ENCODE measurements around the gene RASL10A.

The RASL10A gene

DNA sequence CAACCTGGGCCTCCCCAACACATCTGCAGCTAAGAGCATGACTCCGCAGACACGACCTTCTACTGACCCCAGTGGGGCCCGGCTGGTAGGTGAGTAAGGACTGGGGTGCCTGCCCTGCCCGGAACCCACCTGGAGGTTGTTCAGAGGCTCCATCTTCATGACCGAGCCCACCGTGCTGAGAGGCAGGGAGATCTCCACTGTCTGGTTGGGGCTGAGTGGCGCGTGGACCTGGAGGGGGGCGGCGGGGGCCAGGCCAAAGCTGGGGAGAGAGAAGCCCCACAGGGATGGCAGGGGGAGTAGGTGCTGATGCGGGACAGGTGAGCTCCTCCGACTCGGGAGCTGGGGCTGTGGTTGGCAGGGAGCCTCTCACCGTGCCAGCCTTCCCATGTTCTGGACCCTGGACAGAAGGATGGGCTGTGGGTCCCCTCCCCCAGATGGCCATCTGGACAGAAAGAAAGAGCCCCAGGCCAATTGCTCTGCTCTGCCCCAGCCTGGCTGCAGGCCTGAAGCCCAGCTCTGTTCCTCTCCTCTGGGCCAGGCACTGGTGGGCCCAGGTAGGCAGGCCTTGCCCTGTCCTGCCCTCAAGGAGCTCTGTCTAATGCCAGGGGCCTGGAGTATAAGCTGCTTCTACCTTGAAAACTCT is 16.3 kb upstream of the RASL10A start:
- Mint-ChIP-seq H3K36me3 (ENCODE audit: low read depth) (peaks cover 21% of the 10 kb centered on the region), H3K27me3 (no peaks in the 10 kb centered on the region), H3K27ac (no peak overlapping the region), H3K9me3 (no peaks in the 10 kb centered on the region), H3K4me1 (ENCODE audit: low read depth) (no peaks in the 10 kb centered on the region), H3K4me3 (no peak overlapping the region)

DNA sequence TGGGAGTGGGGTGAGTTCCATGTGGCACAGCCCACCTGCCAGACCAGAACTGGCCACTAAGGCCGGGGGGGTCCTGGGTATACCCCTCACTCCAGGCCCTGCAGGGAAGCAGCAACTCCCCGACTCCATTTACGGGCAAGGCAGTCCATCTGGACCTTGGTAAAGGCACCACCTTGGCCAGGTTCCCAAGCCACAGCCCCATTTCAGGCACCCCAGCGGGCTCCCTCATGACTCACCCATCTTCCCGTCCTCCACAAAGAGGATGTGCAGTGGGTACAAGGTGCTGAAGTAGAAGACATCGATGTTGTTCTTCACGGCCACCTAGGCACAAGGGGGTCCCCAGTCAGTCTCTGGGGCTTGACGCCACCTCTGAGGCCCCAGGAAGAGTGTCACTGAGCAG is 15.7 kb upstream of the RASL10A start:
- Mint-ChIP-seq H3K9me3 (no peaks in the 10 kb centered on the region), H3K27me3 (no peaks in the 10 kb centered on the region), H3K27ac (no peak overlapping the region), H3K4me1 (ENCODE audit: low read depth) (no peaks in the 10 kb centered on the region), H3K36me3 (ENCODE audit: low read depth) (peaks cover 22% of the 10 kb centered on the region), H3K4me3 (no peak overlapping the region)

DNA sequence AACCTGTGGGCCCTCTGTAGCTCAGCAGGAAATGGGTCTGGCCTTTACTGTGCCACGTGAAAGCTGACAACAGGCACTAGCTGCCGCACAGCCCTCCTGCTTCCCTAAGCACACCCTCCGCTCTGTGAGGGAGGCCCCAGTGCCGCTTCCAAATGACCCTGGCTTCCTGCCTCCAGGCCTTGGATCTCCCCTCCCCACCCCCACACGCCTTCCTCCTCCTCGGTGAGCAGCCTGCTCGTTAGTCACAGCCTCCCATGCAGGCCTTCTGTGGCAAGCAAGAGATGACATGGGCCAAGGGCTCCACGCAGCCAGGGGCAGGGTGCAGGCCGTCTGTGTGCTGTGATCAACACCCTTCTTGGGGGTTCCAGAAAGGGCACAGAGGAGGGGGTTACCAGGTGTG is 15.3 kb upstream of the RASL10A start:
- Mint-ChIP-seq H3K9me3 (no peaks in the 10 kb centered on the region), H3K4me3 (no peak overlapping the region), H3K27ac (no peak overlapping the region), H3K4me1 (ENCODE audit: low read depth) (no peaks in the 10 kb centered on the region), H3K27me3 (no peaks in the 10 kb centered on the region), H3K36me3 (ENCODE audit: low read depth) (peaks cover 17% of the 10 kb centered on the region)

DNA sequence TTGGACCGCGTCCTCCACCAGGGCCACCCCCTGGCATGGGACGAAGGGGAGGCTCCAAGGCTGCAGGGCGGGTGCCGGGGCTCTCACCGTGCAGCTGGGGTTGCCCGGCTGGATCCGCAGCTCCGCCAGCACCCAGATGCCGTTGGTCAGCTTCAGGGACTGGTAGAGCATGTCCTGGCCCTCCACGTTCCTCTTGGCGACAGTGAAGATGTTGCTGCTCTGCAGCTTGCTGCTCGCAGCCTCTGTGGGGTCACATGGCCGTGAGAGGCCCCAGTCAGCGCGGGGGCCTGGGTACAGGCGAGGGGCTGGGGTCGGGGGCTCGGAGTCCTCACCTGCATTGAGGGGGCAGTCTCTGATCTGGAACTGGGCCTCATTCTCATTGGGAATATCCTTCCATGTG is 14.8 kb upstream of the RASL10A start:
- no peaks in the 10 kb centered on the region for H3K27me3 Mint-ChIP-seq
- H3K9me3 Mint-ChIP-seq = no peaks in the 10 kb centered on the region
- no peak overlapping the region for H3K27ac Mint-ChIP-seq
- peaks cover 13% of the 10 kb centered on the region for H3K36me3 Mint-ChIP-seq (ENCODE audit: low read depth)
- H3K4me1 Mint-ChIP-seq (ENCODE audit: low read depth) = no peaks in the 10 kb centered on the region
- H3K4me3 Mint-ChIP-seq = no peak overlapping the region

DNA sequence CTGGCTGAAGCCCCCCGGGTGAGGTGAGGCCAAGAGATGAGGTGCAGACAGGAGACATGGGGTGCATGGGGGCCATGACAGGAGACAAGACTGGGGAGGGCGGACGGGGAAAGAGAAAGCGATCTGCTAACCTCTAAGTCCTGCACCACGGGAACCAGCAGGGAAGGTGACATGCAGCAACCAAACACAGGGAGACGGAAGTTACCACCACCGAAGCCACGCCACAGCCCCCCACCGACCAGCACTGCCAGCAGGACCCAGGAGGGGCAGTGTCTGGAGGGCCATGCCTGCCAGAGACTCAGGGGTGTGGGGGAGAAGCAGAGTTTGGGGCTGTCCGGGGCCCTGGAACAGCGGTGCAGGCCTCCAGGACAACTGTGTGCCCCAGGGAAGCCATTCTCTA is 14.1 kb upstream of the RASL10A start:
- Mint-ChIP-seq H3K36me3 (ENCODE audit: low read depth) (peaks cover 12% of the 10 kb centered on the region), H3K27me3 (no peaks in the 10 kb centered on the region), H3K27ac (no peak overlapping the region), H3K9me3 (no peaks in the 10 kb centered on the region), H3K4me3 (no peak overlapping the region), H3K4me1 (ENCODE audit: low read depth) (no peaks in the 10 kb centered on the region)

DNA sequence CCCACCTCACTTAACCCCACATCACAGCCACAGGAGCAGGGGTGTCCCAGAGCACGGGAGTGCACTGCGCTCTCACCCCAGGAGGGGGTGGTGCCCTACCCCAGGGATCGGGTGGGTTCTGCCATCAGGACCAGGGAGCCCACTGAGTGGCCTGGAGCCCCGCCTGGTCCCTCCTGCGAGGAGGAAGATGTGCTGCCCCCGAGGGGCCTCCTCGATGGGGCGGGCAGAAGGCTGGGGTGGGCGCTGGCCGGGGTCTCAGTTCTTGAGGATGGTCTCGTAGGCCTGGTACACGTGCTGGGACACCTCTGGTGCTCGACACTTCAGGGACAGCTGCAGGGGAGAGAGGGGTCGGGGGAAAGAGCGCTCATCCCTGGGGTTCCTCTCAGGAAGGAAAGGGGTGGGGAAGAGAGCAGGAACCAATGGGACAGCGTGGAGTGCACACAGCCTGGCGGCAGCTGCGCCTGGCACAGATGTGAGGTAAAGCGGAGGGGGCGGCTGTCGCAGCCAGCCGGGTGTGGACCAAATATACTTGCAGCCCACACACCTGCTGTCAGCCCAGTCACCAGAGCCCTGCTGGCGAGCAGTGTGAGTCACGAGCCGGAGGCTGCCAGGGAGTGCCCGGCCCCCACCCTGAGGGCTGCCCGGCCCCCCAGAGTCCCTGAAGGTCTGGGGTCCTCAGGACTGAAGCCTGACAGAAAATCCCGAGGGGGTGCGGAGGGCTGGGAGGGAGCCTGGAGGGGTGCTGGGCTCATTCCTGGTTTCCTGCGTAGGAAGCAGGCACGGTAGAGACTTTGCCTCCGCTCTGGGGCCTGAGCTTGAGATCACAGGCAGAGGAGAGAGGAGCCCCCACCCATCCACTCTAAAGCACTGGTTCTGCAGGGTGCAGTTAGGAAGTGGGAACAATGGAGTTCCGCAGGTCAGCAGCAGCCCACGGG is 13.3 kb upstream of the RASL10A start:
- no peak overlapping the region for H3K27ac Mint-ChIP-seq
- no peaks in the 10 kb centered on the region for H3K4me1 Mint-ChIP-seq (ENCODE audit: low read depth)
- H3K4me3 Mint-ChIP-seq = no peak overlapping the region
- H3K9me3 Mint-ChIP-seq = no peaks in the 10 kb centered on the region
- peaks cover 9% of the 10 kb centered on the region for H3K36me3 Mint-ChIP-seq (ENCODE audit: low read depth)
- H3K27me3 Mint-ChIP-seq = no peaks in the 10 kb centered on the region

DNA sequence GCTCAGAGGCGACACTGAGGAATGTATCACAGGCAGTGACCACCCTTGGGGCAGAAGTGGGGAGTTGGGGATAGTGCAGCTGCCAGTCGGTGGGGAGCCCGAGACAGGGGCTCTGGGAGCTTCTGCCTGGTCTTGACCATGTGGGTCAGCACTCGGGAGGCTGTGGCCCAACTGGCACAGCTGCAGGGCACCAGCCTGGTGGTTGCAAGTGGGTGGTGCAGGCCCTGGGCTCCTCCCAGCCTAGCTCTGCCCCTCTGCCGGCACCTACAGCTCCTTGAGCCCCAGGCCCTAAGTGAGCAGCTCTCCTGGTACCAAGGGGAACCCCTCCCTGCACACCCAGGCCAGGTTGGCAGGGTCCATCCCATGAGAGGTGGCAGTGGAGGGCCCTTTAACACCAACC is 12.6 kb upstream of the RASL10A start:
- peaks cover 9% of the 10 kb centered on the region for H3K36me3 Mint-ChIP-seq (ENCODE audit: low read depth)
- H3K27ac Mint-ChIP-seq = no peak overlapping the region

DNA sequence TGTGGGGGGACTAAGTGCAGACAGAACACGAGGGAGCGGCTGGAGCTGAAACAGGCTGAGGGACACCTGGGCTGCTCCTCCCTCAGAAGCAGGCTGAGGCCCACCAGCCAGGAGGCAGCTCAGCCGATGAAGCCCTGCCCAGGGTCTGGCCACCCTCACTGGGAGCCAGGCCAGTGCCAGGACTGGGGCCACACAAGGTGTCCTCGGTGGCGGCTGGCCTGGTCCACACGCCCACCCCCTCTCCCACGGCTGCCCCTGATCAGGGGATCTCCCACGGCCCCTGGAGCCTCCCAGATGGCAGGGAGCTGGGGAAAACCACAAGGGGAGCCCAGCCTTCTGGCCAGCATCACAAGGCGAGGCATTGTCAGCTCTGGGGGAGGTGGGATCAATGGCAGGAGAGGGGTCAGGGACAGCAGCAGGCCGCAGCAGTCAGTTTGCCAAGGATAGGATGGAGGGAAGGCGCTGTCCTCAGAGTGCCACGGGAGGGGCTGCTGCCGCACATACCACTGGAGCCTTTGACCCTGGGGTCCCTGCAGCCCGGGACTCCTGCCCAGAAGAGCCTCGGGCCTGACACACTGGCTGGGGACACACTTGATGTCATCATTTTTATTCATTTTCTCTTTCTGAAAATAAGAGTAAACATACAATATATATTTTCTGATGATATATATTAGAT is 11.7 kb upstream of the RASL10A start:
- no peaks in the 10 kb centered on the region for H3K9me3 Mint-ChIP-seq
- H3K4me1 Mint-ChIP-seq (ENCODE audit: low read depth) = no peaks in the 10 kb centered on the region
- H3K36me3 Mint-ChIP-seq (ENCODE audit: low read depth) = peaks cover 10% of the 10 kb centered on the region
- no peak overlapping the region for H3K27ac Mint-ChIP-seq
- H3K27me3 Mint-ChIP-seq = no peaks in the 10 kb centered on the region
- H3K4me3 Mint-ChIP-seq = no peak overlapping the region

More for the DNA sequence above, 12.6 kb upstream of the RASL10A start:
- no peak overlapping the region for H3K4me3 Mint-ChIP-seq
- no peaks in the 10 kb centered on the region for H3K9me3 Mint-ChIP-seq
- H3K4me1 Mint-ChIP-seq (ENCODE audit: low read depth) = no peaks in the 10 kb centered on the region
- H3K27me3 Mint-ChIP-seq = no peaks in the 10 kb centered on the region

DNA sequence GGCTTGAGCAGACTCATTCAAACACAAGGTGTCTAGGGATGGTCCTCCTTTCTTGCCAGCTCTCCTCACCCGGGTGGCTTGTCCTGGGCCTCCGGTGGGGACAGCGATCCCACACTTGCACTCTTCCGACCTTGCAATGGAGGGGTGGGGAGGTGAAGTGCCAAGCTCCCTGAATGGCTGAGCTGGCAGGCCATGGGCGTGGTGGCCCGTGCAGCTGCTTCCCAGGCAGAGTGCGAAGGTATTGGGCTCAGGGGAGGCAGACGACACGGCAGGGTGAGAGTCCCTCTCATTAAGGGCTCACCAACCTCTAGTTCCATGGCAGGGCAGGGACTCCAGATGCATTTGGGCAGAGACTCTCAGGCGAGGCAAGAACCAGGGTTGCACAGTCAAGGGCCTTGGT is 11.0 kb upstream of the RASL10A start:
- Mint-ChIP-seq H3K9me3 (no peaks in the 10 kb centered on the region), H3K36me3 (ENCODE audit: low read depth) (peaks cover 12% of the 10 kb centered on the region), H3K4me1 (ENCODE audit: low read depth) (no peaks in the 10 kb centered on the region), H3K27me3 (no peaks in the 10 kb centered on the region), H3K4me3 (no peak overlapping the region), H3K27ac (no peak overlapping the region)

DNA sequence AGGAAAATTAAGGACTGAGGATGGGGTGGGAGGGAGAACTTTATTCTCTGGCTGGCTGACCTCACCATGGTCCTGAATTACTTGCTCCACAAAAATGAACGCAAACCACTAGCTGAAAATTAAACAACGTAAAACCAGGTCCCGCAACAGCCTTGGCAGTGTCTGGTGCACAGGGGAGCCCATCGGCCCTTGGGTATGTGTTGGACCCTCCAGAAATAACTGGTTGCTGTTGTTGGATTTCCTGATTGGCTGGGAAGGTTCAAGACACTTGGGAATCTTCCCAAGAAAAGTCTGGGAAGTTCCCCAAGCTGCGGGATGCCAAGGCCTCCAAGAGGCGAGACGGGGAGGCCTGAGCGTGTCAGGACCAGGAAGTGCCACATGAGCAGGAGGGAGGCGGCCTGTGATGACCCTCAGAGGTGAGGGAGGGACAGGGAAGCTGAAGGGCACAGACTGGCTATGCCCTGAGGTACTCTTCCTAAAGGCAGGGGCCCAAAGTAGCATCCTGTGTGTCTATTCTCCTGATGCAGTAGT is 10.4 kb upstream of the RASL10A start:
- Mint-ChIP-seq H3K27ac (no peak overlapping the region), H3K27me3 (no peaks in the 10 kb centered on the region), H3K4me1 (ENCODE audit: low read depth) (no peaks in the 10 kb centered on the region), H3K4me3 (no peak overlapping the region), H3K36me3 (ENCODE audit: low read depth) (peaks cover 12% of the 10 kb centered on the region), H3K9me3 (no peaks in the 10 kb centered on the region)

DNA sequence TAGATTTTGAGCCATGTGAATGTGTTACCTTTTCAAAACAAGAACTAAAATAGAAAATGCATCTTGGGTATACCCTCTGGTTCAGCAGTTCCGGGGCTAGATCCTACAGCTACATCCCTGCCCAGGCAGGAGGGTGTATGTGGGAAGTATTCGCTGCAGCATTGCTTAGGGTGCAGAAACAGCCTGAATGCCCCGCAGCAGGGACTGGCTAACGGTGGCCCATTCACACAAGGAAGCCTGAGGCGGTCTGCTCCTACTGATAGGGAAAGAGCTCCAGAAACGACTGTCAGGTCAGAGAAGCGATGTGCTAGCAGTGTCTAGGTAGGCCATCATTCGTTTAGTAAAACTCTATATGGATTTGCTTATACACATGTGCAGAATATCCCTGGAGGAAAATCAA is 9.9 kb upstream of the RASL10A start:
- Mint-ChIP-seq H3K27me3 (no peaks in the 10 kb centered on the region), H3K27ac (no peak overlapping the region), H3K4me3 (no peak overlapping the region), H3K4me1 (ENCODE audit: low read depth) (no peaks in the 10 kb centered on the region), H3K9me3 (no peaks in the 10 kb centered on the region), H3K36me3 (ENCODE audit: low read depth) (peaks cover 12% of the 10 kb centered on the region)

DNA sequence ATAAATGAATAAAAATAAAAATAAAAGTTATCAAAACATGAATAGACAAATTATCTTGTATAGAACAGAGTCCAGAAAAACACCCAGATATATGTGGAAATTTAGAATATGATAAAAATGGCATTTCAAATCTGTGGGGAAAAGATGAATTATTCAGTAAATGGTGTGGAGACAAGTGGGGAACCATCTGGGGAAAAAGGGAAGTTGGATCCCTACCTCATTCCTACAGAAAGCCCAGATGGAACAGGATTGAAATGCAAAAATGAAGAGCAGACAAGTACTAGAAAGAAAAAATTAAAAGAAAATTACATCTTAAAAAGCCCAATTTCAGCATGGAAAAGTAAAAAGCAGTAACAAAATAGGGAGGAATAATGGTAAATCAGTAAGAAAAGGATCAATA is 8.1 kb upstream of the RASL10A start:
- Mint-ChIP-seq H3K9me3 (no peaks in the 10 kb centered on the region), H3K27me3 (no peaks in the 10 kb centered on the region), H3K36me3 (ENCODE audit: low read depth) (peaks cover 7% of the 10 kb centered on the region), H3K4me1 (ENCODE audit: low read depth) (no peaks in the 10 kb centered on the region), H3K27ac (no peak overlapping the region), H3K4me3 (no peak overlapping the region)

DNA sequence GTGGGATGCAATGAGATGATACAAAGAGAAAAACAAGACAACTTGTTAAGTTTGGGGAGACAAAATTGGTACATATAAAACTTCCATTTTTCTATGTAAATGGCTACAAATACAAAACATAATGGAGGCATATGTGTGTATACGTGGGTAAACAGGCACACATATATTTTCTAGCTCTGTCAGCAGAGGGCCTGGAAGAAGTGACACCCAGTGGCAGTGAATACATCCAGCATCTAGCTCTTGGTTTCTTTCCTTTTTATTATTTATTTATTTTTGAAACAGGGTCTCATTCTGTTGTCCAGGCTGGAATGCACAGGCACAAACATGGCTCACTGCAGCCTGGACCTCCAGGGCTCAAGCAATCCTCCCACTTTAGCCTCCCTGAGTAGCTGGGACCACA is 5.0 kb upstream of the RASL10A start:
- Mint-ChIP-seq H3K4me1 (ENCODE audit: low read depth) (no peaks in the 10 kb centered on the region), H3K27ac (no peak overlapping the region), H3K27me3 (peaks cover 13% of the 10 kb centered on the region), H3K36me3 (ENCODE audit: low read depth) (peaks cover 3% of the 10 kb centered on the region), H3K4me3 (no peak overlapping the region), H3K9me3 (no peaks in the 10 kb centered on the region)

DNA sequence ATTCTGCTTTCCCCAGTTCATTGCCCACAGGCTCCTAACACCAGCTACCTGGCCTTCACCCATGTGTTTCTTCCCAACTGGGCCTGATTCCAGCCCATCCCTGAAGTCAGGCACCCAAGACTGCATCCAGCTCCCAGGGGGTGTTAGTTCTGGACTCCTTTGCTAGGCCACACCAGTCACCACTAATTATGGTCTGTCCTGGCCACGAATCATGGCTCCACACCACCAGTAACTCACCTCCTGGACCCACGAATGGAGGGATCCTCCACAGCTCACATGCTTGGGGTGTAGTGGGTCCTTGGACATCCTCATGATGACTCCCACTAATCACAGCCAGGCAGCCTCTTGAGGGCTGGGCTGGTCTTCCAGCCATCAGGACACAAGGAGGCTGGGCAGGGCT is 3.6 kb upstream of the RASL10A start:
- Mint-ChIP-seq H3K4me1 (ENCODE audit: low read depth) (peaks cover 7% of the 10 kb centered on the region), H3K27ac (no peak overlapping the region), H3K4me3 (no peak overlapping the region), H3K9me3 (no peaks in the 10 kb centered on the region), H3K27me3 (peaks cover 21% of the 10 kb centered on the region), H3K36me3 (ENCODE audit: low read depth) (peaks cover 3% of the 10 kb centered on the region)

DNA sequence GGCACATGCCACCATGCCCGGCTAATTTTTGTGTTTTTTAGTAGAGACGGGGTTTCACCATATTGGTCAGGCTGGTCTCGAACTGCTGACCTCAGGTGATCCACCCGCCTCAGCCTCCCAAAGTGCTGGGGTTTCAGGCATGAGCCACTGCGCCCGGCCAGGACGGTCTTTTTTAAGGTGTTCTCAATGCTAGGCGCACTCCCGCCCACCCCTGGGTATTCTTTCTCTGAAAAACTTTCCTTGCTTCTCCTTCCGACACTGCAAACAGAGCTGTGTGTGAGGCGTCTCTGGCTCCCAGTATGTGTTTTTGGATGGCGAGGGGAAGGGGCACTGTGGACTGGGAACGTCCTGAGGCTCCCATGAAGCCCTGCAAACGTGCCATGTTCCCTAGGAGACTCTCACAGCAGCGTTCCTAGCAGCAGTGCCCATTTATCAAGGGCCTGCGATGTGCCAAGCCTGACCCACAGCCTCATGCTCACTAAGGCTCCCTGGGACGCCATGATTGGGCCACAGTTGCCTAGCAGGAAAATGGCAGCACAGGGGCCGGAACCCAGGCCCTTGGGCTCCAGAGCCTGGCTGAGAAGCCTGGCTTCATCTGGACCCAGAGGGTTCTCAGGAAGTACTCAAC is 2.4 kb upstream of the RASL10A start:
- H3K9me3 Mint-ChIP-seq = no peaks in the 10 kb centered on the region
- H3K36me3 Mint-ChIP-seq (ENCODE audit: low read depth) = peaks cover 3% of the 10 kb centered on the region
- no peak overlapping the region for H3K4me3 Mint-ChIP-seq
- H3K27me3 Mint-ChIP-seq = peaks cover 32% of the 10 kb centered on the region
- H3K27ac Mint-ChIP-seq = no peak overlapping the region
- peaks cover 19% of the 10 kb centered on the region for H3K4me1 Mint-ChIP-seq (ENCODE audit: low read depth)
